PC-3 (cell line): Measurements from ENCODE around the gene RRAS2.

Source experiments
- CTCF ChIP-seq: fragments of 300-600 bp; sonication (generic); conservative IDR thresholded peaks from 2 replicates; pipeline ENCODE4 v1.5.1; 2017; ENCODE audit warnings: antibody characterized with exemption, low read depth, mild to moderate bottlenecking, low read length
- EZH2 ChIP-seq: fragments of 300-600 bp; sonication (generic); IDR thresholded peaks from one replicate; pipeline ENCODE4 v1.6.1; 2017; ENCODE audit warnings: antibody characterized with exemption, mild to moderate bottlenecking, low read length; ENCODE audit not compliant: unreplicated experiment
- EZH2phosphoT487 ChIP-seq: fragments of 300-600 bp; sonication (generic); IDR thresholded peaks from 2 replicates; pipeline ENCODE4 v1.6.1; 2018; ENCODE audit warnings: mild to moderate bottlenecking, antibody characterized with exemption, low read length, borderline replicate concordance

GRCh38 chr11:14334192-14334591 is 24.8 kb downstream of the RRAS2 start:
- no peak for TF ChIP-seq CTCF
- no peak for TF ChIP-seq EZH2phosphoT487
- no peak for TF ChIP-seq EZH2
